KG1 (cell line): ENCODE data around the gene IFRD2.
A peak's percentile ranks its signal among the peaks of the same experiment; 100 is the strongest.
"Not testable (repeated sequence)": the region's sequence is repeated elsewhere in the genome, so short reads cannot be mapped to it uniquely, and the experiment has no call there.

Source experiments
- DNase-seq: peaks from one replicate; lab custom pipeline; 2025; lab: John Stamatoyannopoulos, UW

Gene IFRD2

GRCh38 chr3:50323614-50324199 is 31.5 kb upstream of the IFRD2 start:
- no peak for DNase-seq

GRCh38 chr3:50323092-50323600 is 30.9 kb upstream of the IFRD2 start:
- no peak for DNase-seq

- DNase-seq: no peak
Observed at GRCh38 chr3:50322386-50323091, 30.3 kb upstream of the IFRD2 start, which contains the start of gene HYAL2. HYAL2 (minus strand) TSS chr3:50322745; CDS start chr3:50320489, 2,256 bp downstream.

GRCh38 chr3:50322115-50322385 is 29.8 kb upstream of the IFRD2 start:
- DNase-seq: no peak

GRCh38 chr3:50321336-50322114 is 29.3 kb upstream of the IFRD2 start:
- DNase-seq: peak; percentile 92

GRCh38 chr3:50320853-50321335 is 28.7 kb upstream of the IFRD2 start:
- peak; percentile 64 for DNase-seq

GRCh38 chr3:50319894-50320625 is 27.8 kb upstream of the IFRD2 start:
- DNase-seq: no peak

- no peak for DNase-seq
Observed at GRCh38 chr3:50319181-50319893, 27.1 kb upstream of the IFRD2 start.

- DNase-seq: no peak
Observed at GRCh38 chr3:50318615-50319014, 26.4 kb upstream of the IFRD2 start.

GRCh38 chr3:50318163-50318562 is 25.9 kb upstream of the IFRD2 start:
- DNase-seq: no peak

GRCh38 chr3:50317300-50317699 is 25.1 kb upstream of the IFRD2 start:
- DNase-seq: no peak

- no peak for DNase-seq
Observed at GRCh38 chr3:50316657-50317242, 24.5 kb upstream of the IFRD2 start.

- no peak for DNase-seq
Observed at GRCh38 chr3:50314816-50315215, 22.6 kb upstream of the IFRD2 start.

GRCh38 chr3:50314342-50314741 is 22.1 kb upstream of the IFRD2 start:
- DNase-seq: no peak

- not testable (repeated sequence) for DNase-seq
Observed at GRCh38 chr3:50312041-50312440, 19.8 kb upstream of the IFRD2 start.

- DNase-seq: no peak
Observed at GRCh38 chr3:50304601-50305000, 12.4 kb upstream of the IFRD2 start.

- DNase-seq: no peak
Observed at GRCh38 chr3:50303013-50303815, 11.0 kb upstream of the IFRD2 start, which contains the start of gene HYAL1. HYAL1 (minus strand) TSS chr3:50303574; CDS start chr3:50302956, 618 bp downstream.

- DNase-seq: no peak
Observed at GRCh38 chr3:50302095-50303012, 10.1 kb upstream of the IFRD2 start.

- DNase-seq: no peak
Observed at GRCh38 chr3:50300681-50301254, 8.5 kb upstream of the IFRD2 start.
